Neural cell (in vitro differentiated cells): ENCODE data around the gene JAZF1.

Experiments
- EZH2 ChIP-seq: fragments of 200-600, 300-800 bp; shearing (Covaris generic), sonication (generic); IDR thresholded peaks from 2 replicates; pipeline ENCODE4 v1.6.1; 2014; ENCODE audit warnings: antibody characterized with exemption, low read length, borderline replicate concordance, mild to moderate bottlenecking; ENCODE audit not compliant: insufficient read depth, poor library complexity, severe bottlenecking
- MXI1 ChIP-seq: fragments of 450-650 bp; conservative IDR thresholded peaks from 2 replicates; pipeline ENCODE4 v1.6.1; 2014; ENCODE audit warnings: antibody characterized with exemption, mild to moderate bottlenecking; ENCODE audit not compliant: poor library complexity, severe bottlenecking
- POLR2AphosphoS5 ChIP-seq: IDR thresholded peaks from 2 replicates; pipeline ENCODE4 v1.6.1; 2012
- TAF1 ChIP-seq: IDR thresholded peaks from 2 replicates; pipeline ENCODE4 v1.6.1; 2012; ENCODE audit warnings: low read depth
- TF ChIP-seq, protein P1 (sequence below): fragments of 450-650 bp; IDR thresholded peaks from 2 replicates; pipeline ENCODE4 v1.5.1; 2014; ENCODE audit warnings: antibody characterized with exemption, mild to moderate bottlenecking, moderate library complexity; ENCODE audit not compliant: poor library complexity, severe bottlenecking

DNA sequence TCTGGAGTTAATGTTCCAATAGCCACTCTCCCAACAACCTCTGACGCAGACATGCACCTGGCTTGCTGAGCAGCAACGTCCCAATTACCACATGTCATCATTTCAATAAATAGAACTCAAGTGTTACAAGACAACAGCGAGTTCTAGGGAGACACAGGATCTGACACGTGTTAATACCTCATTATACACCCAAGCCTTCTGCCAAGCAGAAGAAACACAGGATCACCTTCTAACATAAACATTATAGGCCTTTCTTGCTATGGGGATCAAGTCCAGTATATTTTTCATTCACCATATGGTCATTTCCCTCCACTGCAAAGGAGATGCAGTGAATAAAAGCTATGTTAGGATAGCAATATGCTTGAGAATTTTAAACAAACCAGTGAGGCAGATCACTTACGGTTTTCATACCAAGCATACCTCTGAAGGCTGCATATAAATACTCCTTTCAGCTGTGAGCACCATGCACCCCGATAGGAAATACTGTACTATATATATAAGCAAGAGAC lies 74.2 kb downstream of the JAZF1 start:
- TF ChIP-seq, protein P1, sequence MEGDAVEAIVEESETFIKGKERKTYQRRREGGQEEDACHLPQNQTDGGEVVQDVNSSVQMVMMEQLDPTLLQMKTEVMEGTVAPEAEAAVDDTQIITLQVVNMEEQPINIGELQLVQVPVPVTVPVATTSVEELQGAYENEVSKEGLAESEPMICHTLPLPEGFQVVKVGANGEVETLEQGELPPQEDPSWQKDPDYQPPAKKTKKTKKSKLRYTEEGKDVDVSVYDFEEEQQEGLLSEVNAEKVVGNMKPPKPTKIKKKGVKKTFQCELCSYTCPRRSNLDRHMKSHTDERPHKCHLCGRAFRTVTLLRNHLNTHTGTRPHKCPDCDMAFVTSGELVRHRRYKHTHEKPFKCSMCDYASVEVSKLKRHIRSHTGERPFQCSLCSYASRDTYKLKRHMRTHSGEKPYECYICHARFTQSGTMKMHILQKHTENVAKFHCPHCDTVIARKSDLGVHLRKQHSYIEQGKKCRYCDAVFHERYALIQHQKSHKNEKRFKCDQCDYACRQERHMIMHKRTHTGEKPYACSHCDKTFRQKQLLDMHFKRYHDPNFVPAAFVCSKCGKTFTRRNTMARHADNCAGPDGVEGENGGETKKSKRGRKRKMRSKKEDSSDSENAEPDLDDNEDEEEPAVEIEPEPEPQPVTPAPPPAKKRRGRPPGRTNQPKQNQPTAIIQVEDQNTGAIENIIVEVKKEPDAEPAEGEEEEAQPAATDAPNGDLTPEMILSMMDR: no peak
- TF ChIP-seq MXI1: no peak
- no peak for TF ChIP-seq EZH2
- TF ChIP-seq TAF1: no peak
- peak; percentile 24 for TF ChIP-seq POLR2AphosphoS5
